Stimulated activated CD4-positive, alpha-beta T cell treated with anti-CD3 and anti-CD28 coated beads, Interleukin-12 subunit alpha, Interleukin-12 subunit beta, amount 100 ng/mL, for 48 hours (primary cell): ENCODE results near the gene TXNL4A.
"Not testable (repeated sequence)": the region's sequence is repeated elsewhere in the genome, so short reads cannot be mapped to it uniquely, and the experiment has no call there.

Experiments used
- DNase-seq, 3 donors: peaks; one replicate each; pipeline ENCODE4 v3.0.0-alpha.2; 2020; ENCODE audit warnings: low read depth in 2 of 3, low spot score in 1 of 3

The TXNL4A gene, protein sequence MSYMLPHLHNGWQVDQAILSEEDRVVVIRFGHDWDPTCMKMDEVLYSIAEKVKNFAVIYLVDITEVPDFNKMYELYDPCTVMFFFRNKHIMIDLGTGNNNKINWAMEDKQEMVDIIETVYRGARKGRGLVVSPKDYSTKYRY

GRCh38 chr18:79988451-79989194 is at the start of gene TXNL4A:
Gene TXNL4A, minus strand, starts transcription at chr18:79988563. Its CDS starts 171 bp downstream, at chr18:79988392.
- peak; percentile 71 to 85 (median 72) for DNase-seq

DNA sequence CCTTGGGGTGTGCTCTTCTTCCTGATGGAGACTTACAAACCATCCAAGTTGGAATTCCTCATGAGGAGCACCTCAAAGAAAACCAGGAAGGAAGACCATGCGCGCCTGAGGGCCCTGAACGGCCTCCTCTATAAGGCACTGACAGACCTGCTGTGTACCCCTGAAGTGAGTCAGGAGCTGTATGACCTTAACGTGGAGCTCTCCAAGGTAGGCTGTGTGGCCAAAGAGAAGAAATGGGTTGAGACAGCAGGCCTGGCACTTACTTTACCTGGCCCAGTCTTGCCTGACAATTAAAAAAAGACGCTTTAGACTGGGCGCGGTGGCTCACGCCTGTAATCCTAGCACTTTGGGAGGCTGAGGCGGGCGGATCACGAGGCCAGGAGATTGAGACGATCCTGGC is 48.9 kb upstream of the TXNL4A start:
- DNase-seq: no peak

DNA sequence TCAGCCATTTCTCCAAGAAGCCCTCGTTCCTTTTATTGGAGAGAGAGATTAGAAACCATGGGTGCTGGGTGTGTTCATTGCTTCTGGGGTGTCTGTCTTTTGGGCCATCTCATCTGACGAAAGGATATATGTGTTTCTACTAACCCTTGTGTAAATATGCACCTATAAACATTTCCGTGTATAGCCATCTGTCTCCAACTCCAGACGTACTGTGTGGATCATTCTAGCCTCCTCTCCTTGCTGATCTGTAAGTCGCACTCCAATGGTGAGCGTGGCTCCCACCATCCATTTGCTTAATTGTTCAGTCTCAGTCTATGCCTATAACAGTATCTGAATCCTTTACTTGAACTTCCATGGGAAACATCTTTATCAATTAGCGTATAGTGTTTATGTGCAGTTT is 47.6 kb upstream of the TXNL4A start:
- no peak for DNase-seq

DNA sequence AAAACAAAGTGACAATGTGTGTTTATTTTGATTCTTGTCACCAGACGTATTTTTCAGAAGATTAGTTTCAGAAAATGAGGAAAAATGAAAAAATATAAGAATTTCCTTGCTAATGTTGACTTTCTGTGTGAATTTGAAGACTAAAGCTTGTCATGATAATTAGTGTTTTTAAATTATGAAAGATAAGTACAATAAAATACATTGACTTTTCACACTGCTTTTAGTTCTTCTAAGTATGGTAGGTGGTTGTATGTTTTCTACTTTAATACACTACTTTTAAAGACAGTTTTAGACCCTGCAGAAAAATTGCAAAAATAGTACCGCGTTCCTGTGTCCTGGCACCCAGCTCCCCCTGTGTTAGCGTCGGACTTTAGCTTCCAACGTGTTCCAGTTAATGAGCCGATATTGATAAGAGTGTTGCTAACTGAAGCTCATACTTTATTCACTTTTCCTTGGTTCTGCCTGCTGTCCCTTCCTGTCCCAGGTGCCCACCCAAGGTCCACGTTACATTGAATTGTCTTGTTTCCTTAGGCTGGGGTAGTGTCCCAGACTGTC is 46.6 kb upstream of the TXNL4A start:
- no peak for DNase-seq

GRCh38 chr18:80034068-80034851 is 45.9 kb upstream of the TXNL4A start, which contains the start of gene RBFA:
Gene RBFA, plus strand, starts transcription at chr18:80034434. Its CDS starts 62 bp downstream, at chr18:80034496.
- peak; percentile 98 to 100 (median 99) for DNase-seq

DNA sequence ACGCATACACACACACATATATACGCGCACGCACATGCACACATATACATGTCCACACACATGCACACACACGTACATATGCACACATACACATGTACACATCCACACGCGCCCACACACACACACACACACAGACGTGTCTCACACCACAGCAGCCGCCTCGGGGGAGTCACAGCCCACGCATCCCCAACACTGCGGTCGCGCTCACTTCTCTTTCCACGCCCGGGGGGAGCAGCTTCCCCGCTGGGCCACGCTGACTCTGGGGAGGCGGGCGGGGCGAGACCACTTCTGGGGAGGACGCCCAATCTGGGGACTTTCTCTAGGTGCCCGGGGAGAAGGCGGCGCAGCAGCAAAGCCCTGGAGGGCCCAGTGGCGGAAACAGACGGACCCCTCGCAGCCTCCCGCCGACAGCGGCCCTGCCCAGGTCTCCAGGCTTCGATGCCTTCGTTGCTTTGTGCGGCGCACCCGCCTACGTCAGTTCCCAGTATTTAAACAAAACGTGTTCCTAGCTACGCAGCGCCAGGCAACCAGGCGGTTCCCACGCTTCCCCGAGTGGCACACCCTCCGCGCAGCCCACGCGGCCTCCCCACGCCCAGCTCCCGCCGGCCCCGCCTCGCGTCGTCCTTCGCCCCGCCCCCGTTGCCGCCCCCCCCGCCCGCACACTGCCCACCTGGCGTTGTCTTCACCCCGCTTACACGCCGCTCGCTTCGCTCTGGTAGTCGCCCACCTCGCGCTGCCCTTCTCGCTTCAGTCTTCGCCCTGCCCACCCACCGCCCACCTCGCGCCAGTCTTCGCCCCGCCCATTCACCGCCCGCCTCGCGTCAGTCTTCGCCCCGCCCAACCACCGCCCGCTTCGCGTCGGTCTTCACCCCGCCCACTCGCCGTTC is 45.1 kb upstream of the TXNL4A start:
- peak in 2 of 3 donors; percentile 22 to 71 for DNase-seq

GRCh38 chr18:80029690-80030089 is 41.3 kb upstream of the TXNL4A start:
- DNase-seq: no peak

- DNase-seq: not testable (repeated sequence)
Measured at GRCh38 chr18:80027719-80028118, 39.4 kb upstream of the TXNL4A start.

DNA sequence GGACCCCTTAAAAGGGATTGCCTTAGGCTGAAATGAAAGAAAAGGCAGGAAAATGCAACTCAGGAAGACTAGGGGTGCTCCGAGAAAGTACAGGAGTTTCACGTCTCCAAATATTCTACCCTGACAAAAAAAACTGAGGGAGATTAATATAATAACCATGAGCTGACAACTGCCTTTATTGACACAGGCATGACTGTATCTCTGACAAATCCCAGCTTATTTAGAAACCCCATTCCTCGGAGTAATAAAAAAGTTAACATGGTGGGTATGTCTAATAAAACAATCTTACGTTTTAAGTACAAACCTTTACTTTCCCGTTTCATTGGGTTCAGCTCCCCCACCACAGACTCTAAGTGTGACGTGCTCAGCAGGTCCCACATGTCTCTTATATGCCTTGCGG is 38.0 kb upstream of the TXNL4A start:
- no peak for DNase-seq

DNA sequence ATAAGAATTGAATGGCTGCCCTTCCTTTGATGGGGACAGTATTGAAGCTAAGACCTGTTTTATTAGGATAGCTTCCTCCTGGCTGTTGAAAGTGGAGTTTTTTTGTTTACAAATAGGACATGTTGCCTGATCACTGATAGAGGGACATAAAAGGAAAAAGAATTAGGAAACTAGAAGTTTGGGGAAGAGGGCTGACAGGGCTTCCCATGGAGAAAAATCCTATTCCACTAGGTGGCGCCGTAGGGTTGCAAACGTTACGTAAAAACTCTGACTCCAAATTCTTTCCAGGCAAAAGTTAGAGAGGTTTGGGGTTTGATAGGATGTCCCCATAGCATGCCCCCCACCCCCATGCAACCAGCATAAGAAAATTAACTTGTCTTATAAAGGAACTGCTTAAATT is 34.8 kb upstream of the TXNL4A start:
- no peak for DNase-seq

DNA sequence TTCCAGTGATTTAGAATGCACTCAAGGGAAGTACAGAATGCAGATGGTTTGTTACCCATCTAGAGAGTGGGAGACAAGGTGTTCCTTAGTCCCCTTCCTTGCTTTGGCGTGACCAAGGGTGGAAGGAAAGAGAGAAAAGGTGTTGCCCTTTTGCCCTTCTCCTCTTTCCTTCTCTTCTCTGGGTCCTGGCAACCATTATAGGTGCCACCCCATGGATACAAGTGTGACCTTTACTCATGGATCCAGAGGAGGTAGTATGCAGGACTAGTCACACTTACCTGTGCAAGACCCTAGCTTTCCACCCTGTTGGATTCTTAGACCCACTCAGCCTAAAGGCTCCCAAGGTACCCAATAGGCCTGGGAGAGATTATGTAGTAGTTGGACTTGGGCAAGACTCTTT is 34.2 kb upstream of the TXNL4A start:
- no peak for DNase-seq

DNA sequence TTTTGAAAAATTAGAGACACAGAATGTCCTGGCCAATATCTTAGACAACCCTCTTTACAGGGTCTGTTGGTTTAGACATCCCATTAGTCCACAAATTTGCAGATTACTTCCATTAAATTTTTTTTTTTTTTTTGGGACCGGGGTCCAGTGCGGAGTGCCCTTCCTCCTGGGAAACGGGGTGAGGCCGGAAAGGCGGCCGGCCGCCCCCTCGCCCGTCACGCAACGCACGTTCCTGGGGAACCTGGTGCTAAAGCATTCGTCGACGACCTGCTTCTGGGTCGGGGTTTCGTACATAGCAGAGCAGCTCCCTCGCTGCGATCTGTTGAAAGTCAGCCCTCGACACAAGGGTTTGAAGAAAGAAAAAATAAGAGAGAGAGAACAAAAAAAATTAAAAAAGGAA is 24.4 kb upstream of the TXNL4A start:
- DNase-seq: no peak

- not testable (repeated sequence) for DNase-seq
Measured at GRCh38 chr18:80011496-80012137, 23.3 kb upstream of the TXNL4A start.

DNA sequence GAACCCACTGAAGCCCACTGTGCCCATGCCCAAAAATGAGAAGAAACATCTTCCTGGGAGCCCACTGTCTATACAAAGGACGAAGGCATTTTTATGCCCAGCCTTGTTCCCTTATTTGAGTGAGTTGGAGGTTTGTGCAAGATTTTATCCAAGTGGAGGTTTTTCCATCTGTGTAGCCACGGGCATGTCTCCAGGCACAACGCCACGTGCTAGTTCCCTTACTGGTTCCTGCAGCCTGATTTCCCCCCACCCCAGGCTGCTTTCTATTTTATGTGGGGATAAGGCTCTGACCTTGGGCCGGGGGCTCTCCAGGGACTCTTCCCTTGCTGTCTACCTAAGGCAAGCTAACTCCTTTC is 22.2 kb upstream of the TXNL4A start:
- DNase-seq: no peak

DNA sequence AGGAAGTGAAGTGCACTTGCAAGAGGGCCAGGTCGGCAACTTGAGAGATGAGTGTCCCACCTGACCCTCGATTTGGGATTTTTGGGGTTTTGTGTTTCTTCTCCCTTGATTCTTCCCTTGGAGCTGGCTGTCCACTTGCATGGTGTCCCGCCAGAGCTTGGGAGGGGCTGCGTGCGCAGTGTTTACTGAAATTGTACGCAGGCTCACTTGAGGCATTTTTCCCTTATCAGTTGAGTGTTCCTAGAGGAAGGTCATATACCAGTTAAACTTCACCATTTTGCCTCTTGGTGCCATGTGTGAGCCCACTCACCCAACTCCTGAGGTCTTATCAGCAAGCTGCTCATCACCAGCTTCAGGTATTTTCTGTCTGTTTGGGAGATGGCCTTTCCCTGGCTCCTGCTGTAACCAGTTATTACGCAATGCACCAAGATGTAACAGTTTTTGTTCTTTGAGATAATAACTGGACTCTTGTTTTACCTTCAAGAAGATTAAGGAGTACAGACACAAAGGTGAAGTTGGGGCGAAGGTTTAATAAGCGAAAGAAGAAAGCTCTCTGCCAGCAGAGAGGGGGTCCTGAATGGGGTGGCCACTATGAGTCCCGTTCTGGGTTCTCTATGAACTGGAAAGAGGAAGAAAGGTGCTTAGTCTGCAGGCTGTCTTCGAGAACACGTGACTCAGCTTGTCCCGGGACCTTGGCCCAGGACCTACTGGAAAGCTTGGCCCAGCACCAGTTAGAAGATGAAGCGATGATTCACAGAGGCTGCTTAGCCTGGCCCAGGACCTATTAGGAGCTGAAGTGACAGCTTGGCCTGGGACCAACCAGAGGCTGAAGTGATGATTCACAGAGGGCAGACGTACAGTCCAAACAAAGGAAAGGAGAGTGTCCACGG is 21.5 kb upstream of the TXNL4A start:
- DNase-seq: no peak

DNA sequence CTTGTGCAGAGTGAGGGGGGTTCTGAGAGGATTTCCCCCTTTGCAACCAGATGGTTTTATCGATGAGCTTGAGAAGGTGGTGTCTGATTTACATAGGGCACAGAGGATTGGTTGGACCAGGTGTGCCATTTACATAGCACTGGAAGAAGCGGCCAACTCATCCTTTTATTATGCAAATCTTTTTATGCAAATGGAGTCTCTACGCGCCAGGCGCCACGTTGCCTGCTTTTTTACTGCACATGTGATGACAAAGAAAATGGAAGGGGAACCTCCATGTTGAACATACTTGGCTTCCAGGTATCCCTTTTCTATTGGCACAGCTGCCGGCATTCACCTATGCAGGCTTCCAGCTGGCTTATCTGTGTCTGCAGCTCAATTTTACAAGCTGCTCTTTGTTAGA is 18.4 kb upstream of the TXNL4A start:
- no peak for DNase-seq

DNA sequence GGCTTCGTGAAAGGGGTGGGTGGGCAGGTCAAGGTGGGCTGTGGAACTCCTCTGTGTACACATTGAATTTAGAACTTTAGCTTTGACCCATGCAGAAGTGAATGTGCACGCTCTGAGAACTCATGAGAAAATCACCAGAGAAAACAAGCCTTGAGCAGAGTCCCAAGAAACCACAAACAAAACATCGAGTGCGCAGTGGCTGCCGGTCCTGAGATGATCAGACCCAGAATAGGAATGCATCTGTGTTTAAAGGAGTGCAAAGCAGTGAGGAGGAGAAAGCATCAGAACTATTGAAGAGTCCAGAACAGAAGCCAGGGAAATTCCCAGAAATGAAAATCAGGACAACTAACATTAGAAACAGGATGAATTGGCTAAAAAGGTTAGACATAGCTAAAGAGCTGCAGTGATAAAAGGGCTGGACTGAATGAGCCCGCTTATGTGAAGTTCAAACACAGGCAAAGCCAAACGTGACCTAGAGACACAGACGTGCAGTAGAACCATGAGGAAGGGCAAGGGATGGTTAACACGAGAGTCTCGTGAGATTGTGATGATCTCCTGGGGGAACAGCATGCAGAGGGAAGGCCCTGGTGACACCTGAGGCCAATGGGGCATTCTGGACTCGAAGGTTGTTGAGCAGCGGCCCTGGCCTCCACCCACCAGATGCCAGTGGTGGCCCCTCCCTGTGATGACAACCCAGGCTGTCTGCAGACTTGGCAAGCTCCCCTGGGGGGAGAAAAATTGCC is 16.4 kb upstream of the TXNL4A start:
- DNase-seq: no peak

DNA sequence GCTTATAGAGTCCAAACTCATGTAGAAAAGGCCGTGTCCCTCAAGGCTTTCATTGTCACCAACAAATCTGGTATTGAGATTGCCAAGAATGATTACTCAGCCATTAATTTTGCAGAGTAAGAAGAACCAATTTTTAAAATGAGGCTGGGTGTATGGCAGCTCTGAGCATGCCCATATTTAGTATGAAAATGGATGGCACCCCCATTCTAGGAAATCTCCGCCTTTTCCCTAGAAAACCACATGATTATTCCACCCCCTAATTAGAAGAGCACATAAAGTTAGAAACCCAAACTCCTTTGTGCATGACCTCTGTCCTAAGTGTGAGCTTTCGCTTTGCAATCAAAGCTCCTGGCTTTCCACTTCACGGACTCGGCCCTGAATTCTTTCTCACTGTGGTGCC is 14.1 kb upstream of the TXNL4A start:
- DNase-seq: no peak

DNA sequence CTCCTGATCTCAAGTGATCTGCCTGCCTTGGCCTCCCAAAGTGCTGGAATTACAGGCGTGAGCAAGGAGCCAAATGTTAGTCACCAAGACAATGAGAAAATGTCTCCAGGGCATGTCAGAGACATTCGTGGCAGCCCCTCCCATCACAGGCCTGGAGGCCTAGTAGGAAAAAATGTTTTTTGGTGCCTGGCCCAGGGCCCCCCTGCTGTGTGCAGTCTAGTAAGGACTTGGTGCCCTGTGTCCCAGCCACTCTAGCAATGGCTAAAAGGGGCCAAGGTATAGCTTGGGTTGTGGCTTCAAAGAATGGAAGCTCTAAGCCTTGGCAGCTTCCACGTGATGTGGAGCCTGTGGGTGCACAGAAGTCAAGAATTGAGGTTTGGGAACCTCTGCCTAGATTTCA is 12.5 kb upstream of the TXNL4A start:
- DNase-seq: no peak
